Testis (tissue), 3 donors: ENCODE data around the gene SIVA1. TPM values are rescaled to one million over a fixed set of nuclear protein-coding genes. Genes with fewer than 3 reads are reported as not detected.

ENCODE experiments used
- DNase-seq: peaks from one replicate; pipeline ENCODE4 v3.0.0-alpha.2; 2019
- H3K27ac ChIP-seq, 2 donors: fragments of 200-600 bp; sonication (generic); one replicate each; pipeline ENCODE4 v1.5.1; 2019
- H3K27me3 ChIP-seq: fragments of 200-600 bp; sonication (generic); one replicate; pipeline ENCODE4 v1.5.1; 2019
- H3K36me3 ChIP-seq: fragments of 200-600 bp; sonication (generic); one replicate; pipeline ENCODE4 v1.5.1; 2017; ENCODE audit warnings: low read depth; ENCODE audit errors: missing control alignments
- H3K4me1 ChIP-seq: fragments of 200-600 bp; sonication (generic); one replicate; pipeline ENCODE4 v1.5.1; 2019
- H3K4me3 ChIP-seq, 2 donors: fragments of 200-600 bp; sonication (generic); one replicate each; pipeline ENCODE4 v1.5.1; 2017 to 2019
- H3K9me3 ChIP-seq: fragments of 200-600 bp; sonication (generic); one replicate; pipeline ENCODE4 v1.5.1; 2017
- POLR2A ChIP-seq: fragments of 450-650 bp; IDR thresholded peaks from one replicate; pipeline ENCODE4 v1.6.1; 2017; ENCODE audit warnings: antibody characterized with exemption, mild to moderate bottlenecking, moderate library complexity
- WGBS, 2 donors: methylation state at CpG; one replicate each; pipeline ENCODE4 v1.1.5; 2018; 5-methylcytosine and 5-hydroxymethylcytosine counted together
- intact Hi-C: fragments of 100-400 bp; cut with DNase I; formaldehyde crosslinking; loops from one replicate; pipeline ENCODE4 v1.15.1; 2023; ENCODE audit warnings: low total_unique reads
- polyA plus RNA-seq: library from polyadenylated mRNA; stranded (reverse); fragments of 350-450 nt; fragmentation: Illumina TruSeq; extraction: RNeasy Lipid Tissue Mini Kit (QIAGEN cat#74804); gene quantifications from one replicate; pipeline ENCODE4 v1.2.3, GENCODE V29; 2014; ENCODE audit warnings: low read depth, low replicate concordance; ENCODE audit not compliant: insufficient read depth
- total RNA-seq, 2 donors: library from RNA; depleted of rRNA; stranded (reverse); fragments of >200 nt; gene quantifications; one replicate each; pipeline ENCODE4 v1.2.3, GENCODE V29; 2016
- TF ChIP-seq, protein P1 (sequence below), 3 experiments: fragments of 450-650 bp in 2 of 3; fragments of 200-600 bp in 1 of 3; sonication (generic) in 1 of 3; IDR thresholded peaks; one replicate each; pipeline ENCODE4 v1.5.1; 2016 to 2019; ENCODE audit warnings: antibody characterized with exemption in 3 of 3, mild to moderate bottlenecking in 2 of 3, moderate library complexity in 1 of 3

SIVA1 gene
- total and polyA plus RNA-seq, 3 donors from 2014 or later: 99.5 to 247 (median 236) TPM

GRCh38 chr14:104772707-104773504 is 20.0 kb downstream of the SIVA1 start:
- no peak for DNase-seq
- H3K9me3 ChIP-seq: no peaks in the 10 kb centered on the region
- intact Hi-C loops: no loop called here
- H3K36me3 ChIP-seq: no peaks in the 10 kb centered on the region
- H3K4me3 ChIP-seq: no peak overlapping the region
- peaks cover 11% of the 10 kb centered on the region for H3K4me1 ChIP-seq
- TF ChIP-seq, protein P1, sequence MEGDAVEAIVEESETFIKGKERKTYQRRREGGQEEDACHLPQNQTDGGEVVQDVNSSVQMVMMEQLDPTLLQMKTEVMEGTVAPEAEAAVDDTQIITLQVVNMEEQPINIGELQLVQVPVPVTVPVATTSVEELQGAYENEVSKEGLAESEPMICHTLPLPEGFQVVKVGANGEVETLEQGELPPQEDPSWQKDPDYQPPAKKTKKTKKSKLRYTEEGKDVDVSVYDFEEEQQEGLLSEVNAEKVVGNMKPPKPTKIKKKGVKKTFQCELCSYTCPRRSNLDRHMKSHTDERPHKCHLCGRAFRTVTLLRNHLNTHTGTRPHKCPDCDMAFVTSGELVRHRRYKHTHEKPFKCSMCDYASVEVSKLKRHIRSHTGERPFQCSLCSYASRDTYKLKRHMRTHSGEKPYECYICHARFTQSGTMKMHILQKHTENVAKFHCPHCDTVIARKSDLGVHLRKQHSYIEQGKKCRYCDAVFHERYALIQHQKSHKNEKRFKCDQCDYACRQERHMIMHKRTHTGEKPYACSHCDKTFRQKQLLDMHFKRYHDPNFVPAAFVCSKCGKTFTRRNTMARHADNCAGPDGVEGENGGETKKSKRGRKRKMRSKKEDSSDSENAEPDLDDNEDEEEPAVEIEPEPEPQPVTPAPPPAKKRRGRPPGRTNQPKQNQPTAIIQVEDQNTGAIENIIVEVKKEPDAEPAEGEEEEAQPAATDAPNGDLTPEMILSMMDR (IDR thresholded peaks at IDR 0.05): no peak
- no peak for TF ChIP-seq POLR2A
- no peaks in the 10 kb centered on the region for H3K27me3 ChIP-seq
- 90 to 94% methylated on average over 12 to 38 of the region's 38 CpGs for WGBS, 2 donors
- no peak overlapping the region for H3K27ac ChIP-seq

DNA sequence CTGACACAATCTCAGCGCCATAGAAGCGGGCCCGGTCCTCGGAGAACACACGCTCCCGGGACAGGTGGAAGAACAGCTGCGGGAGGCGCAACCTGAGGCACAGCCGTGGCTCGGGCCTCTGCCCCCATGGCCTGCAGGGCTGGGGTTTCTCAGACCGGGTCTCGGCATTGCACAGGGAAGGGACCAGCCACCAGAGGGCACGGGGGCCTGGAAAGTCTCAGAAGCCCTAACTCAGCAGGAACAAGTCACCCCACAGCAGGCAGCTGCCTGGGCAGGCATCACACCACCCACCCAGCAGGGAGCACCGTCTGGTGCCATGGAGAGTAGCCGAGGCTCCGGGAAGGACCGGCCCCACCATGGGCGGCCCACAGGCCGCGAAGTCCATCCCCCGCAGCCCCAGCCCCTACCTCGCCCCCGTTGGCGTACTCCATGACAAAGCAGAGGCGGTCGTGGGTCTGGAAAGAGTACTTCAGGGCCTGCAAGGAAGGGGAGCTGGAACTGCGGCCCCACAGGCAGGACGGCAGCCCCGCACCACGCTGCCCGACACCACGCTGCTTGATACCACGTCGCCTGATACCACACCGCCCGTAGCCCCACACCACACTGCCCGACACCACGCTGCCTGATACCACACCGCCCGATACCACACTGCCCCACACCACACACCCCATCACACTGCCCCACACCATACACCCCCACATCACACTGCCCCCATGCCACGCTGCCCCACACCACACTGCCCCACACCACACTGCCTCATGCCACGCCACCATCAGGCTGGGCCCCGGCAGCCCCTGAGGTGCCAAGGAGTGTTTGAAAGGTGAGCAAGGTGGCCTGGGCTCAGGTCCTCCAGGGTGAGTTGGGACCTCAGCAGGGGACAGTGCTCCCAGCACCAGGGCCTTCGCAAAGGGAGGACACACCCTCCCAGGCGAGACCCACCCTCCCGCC is 20.8 kb downstream of the SIVA1 start:
- H3K36me3 ChIP-seq: no peaks in the 10 kb centered on the region
- 90 to 91% methylated on average over 29 to 46 of the region's 46 CpGs for WGBS, 2 donors
- H3K9me3 ChIP-seq: no peaks in the 10 kb centered on the region
- intact Hi-C loops: no loop called here
- H3K4me3 ChIP-seq: no peak overlapping the region
- TF ChIP-seq, protein P1 (IDR thresholded peaks at IDR 0.05): no peak
- TF ChIP-seq POLR2A: no peak
- no peaks in the 10 kb centered on the region for H3K27me3 ChIP-seq
- DNase-seq: no peak
- peaks cover 3% of the 10 kb centered on the region for H3K4me1 ChIP-seq
- no peak overlapping the region for H3K27ac ChIP-seq

GRCh38 chr14:104774453-104775072 is 21.6 kb downstream of the SIVA1 start:
- Histone ChIP-seq H3K9me3 (no peaks in the 10 kb centered on the region), H3K27me3 (no peaks in the 10 kb centered on the region), H3K4me1 (no peaks in the 10 kb centered on the region), H3K27ac (no peak overlapping the region), H3K36me3 (no peaks in the 10 kb centered on the region), H3K4me3 (no peak overlapping the region)
- TF ChIP-seq, protein P1 (IDR thresholded peaks at IDR 0.05): no peak
- no peak for TF ChIP-seq POLR2A
- intact Hi-C loops: loop anchor here (5.0 kb wide), 1 partner anchor 53 kb away; no protein-coding TSS in a partner anchor
- DNase-seq: no peak
- 89 to 93% methylated on average over 11 to 20 of the region's 20 CpGs for WGBS, 2 donors

GRCh38 chr14:104775073-104775489 is 22.1 kb downstream of the SIVA1 start:
- no peak for DNase-seq
- H3K36me3 ChIP-seq: no peaks in the 10 kb centered on the region
- no peaks in the 10 kb centered on the region for H3K9me3 ChIP-seq
- TF ChIP-seq, protein P1 (IDR thresholded peaks at IDR 0.05): no peak
- TF ChIP-seq POLR2A: no peak
- H3K27me3 ChIP-seq: no peaks in the 10 kb centered on the region
- H3K27ac ChIP-seq: no peak overlapping the region
- H3K4me3 ChIP-seq: no peak overlapping the region
- no peaks in the 10 kb centered on the region for H3K4me1 ChIP-seq
- intact Hi-C loops: loop anchor here (5.0 kb wide), 1 partner anchor 52 kb away; no protein-coding TSS in a partner anchor
- 82 to 91% methylated on average over 4 to 13 of the region's 13 CpGs for WGBS, 2 donors
